GM19372 (cell line): ENCODE data around the gene FTL.

ENCODE experiments used
- ATAC-seq: cut with Tn5 transposase; IDR thresholded peaks from one replicate; pipeline ENCODE4 v1.9.1; 2021; ENCODE audit warnings: mild to moderate bottlenecking, low read depth, moderate library complexity; ENCODE audit not compliant: unreplicated experiment

Gene FTL

GRCh38 chr19:48989701-48990291 is 24.7 kb downstream of the FTL start:
- no peak for ATAC-seq

- ATAC-seq = no peak
These were observed 25.3 kb downstream of the FTL start for GRCh38 chr19:48990400-48990799.

GRCh38 chr19:48991011-48991609 is 26.0 kb downstream of the FTL start:
- ATAC-seq = no peak

GRCh38 chr19:48991873-48992580 is 26.9 kb downstream of the FTL start:
- ATAC-seq = no peak

- no peak for ATAC-seq
These were observed 27.6 kb downstream of the FTL start for GRCh38 chr19:48992581-48993174.

GRCh38 chr19:48993175-48994034 is 28.3 kb downstream of the FTL start, which contains the start of the genes GYS1 and RUVBL2:
Gene GYS1, minus strand, starts transcription at chr19:48993309. Its CDS starts 197 bp downstream, at chr19:48993112.
Gene RUVBL2, plus strand, starts transcription at chr19:48993887. Its CDS starts 25 bp downstream, at chr19:48993912.
- peak; percentile 88 for ATAC-seq

- no peak for ATAC-seq
These were observed 28.9 kb downstream of the FTL start for GRCh38 chr19:48994035-48994386.

- no peak for ATAC-seq
These were observed 32.9 kb downstream of the FTL start for GRCh38 chr19:48997972-48998371.

- no peak for ATAC-seq
These were observed 34.6 kb downstream of the FTL start for GRCh38 chr19:48999481-49000325.

- ATAC-seq = no peak
These were observed 39.0 kb downstream of the FTL start for GRCh38 chr19:49004133-49004532.

- no peak for ATAC-seq
These were observed 40.0 kb downstream of the FTL start for GRCh38 chr19:49004964-49005614.

- no peak for ATAC-seq
These were observed 41.8 kb downstream of the FTL start for GRCh38 chr19:49006905-49007304.

GRCh38 chr19:49009828-49010227 is 44.7 kb downstream of the FTL start:
- no peak for ATAC-seq

- ATAC-seq = no peak
These were observed 45.3 kb downstream of the FTL start for GRCh38 chr19:49010453-49010852.

- no peak for ATAC-seq
These were observed 46.1 kb downstream of the FTL start for GRCh38 chr19:49011194-49011593.

GRCh38 chr19:49014123-49014869 is 49.2 kb downstream of the FTL start:
- no peak for ATAC-seq

GRCh38 chr19:49014870-49015255 is 49.8 kb downstream of the FTL start:
- ATAC-seq = no peak

- no peak for ATAC-seq
These were observed 51.1 kb downstream of the FTL start for GRCh38 chr19:49016067-49016839.
